Measurements from ENCODE around the gene RNF130. TPM values are rescaled to one million over a fixed set of nuclear protein-coding genes. Genes with fewer than 3 reads are reported as not detected.

The RNF130 gene
- total RNA-seq, 1 experiment from 2014 or later: 31.4 TPM

- no peak overlapping the region for H3K27ac ChIP-seq (ENCODE audit: low read depth, low read length, poor library complexity, severe bottlenecking)
- POLR2A ChIA-PET (ENCODE audit: low non-redundant PET): no interaction called here
Measured at GRCh38 chr5:179974246-179974945, 97.2 kb downstream of the RNF130 start.

DNA sequence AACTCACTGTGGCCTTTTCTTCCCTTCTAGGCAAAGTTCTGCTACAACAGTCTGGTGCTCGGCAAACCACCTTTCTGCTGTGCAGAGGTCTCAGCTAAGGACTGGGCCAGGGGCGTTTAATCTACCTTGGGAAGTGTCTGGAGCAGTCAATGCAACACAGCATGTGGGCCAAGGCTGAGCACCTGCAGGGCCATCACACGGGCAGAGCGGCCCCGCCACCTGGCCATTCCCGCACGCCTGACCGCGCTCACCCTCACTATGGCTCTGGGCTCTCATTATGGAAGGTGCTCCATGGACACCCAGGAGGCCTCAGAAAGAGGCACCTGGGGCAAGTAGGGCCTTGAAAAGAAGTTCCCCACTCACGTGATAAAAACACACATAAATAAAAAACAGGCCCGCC, 98.2 kb downstream of the RNF130 start:
- Histone ChIP-seq H3K27me3 (replicated peaks; ENCODE audit: insufficient read depth, low read depth, low read length, poor library complexity) (no peaks in the 10 kb centered on the region), H3K36me3 (ENCODE audit: insufficient read depth, low read length, poor library complexity, severe bottlenecking) (no peaks in the 10 kb centered on the region), H3K4me3 (ENCODE audit: low read depth, low read length, poor library complexity, severe bottlenecking) (no peak overlapping the region), H3K9me3 (ENCODE audit: low read depth, low read length, poor library complexity, severe bottlenecking) (no peaks in the 10 kb centered on the region), H3K4me1 (ENCODE audit: insufficient read depth, low read length, poor library complexity, severe bottlenecking) (no peaks in the 10 kb centered on the region), H3K27ac (ENCODE audit: low read depth, low read length, poor library complexity, severe bottlenecking) (no peak overlapping the region)
- POLR2A ChIA-PET (ENCODE audit: low non-redundant PET): no interaction called here
- DNase-seq (ENCODE audit: low spot score): no peak
- intact Hi-C loops (cut with micrococcal nuclease; ENCODE audit: unreplicated experiment): no loop called here
- TF ChIP-seq CTCF (conservative IDR thresholded peaks at IDR 0.05; ENCODE audit: low read depth, low read length) (no peak), EZH2 (IDR thresholded peaks at IDR 0.05; ENCODE audit: borderline replicate concordance, low read depth, low read length, poor library complexity, severe bottlenecking) (no peak)
- CTCF ChIA-PET: no interaction called here
- BruUV-seq (replicated peaks): no TSS peak

More at GRCh38 chr5:179974246-179974945, 97.2 kb downstream of the RNF130 start:
- Histone ChIP-seq H3K4me3 (ENCODE audit: low read depth, low read length, poor library complexity, severe bottlenecking) (no peak overlapping the region), H3K9me3 (ENCODE audit: low read depth, low read length, poor library complexity, severe bottlenecking) (no peaks in the 10 kb centered on the region), H3K4me1 (ENCODE audit: insufficient read depth, low read length, poor library complexity, severe bottlenecking) (no peaks in the 10 kb centered on the region), H3K27me3 (replicated peaks; ENCODE audit: insufficient read depth, low read depth, low read length, poor library complexity) (no peaks in the 10 kb centered on the region), H3K36me3 (ENCODE audit: insufficient read depth, low read length, poor library complexity, severe bottlenecking) (no peaks in the 10 kb centered on the region)
- TF ChIP-seq EZH2 (IDR thresholded peaks at IDR 0.05; ENCODE audit: borderline replicate concordance, low read depth, low read length, poor library complexity, severe bottlenecking) (no peak), CTCF (conservative IDR thresholded peaks at IDR 0.05; ENCODE audit: low read depth, low read length) (no peak)
- BruUV-seq (replicated peaks): no TSS peak
- intact Hi-C loops (cut with micrococcal nuclease; ENCODE audit: unreplicated experiment): no loop called here
- CTCF ChIA-PET: interaction anchor here (0.6 kb wide), 1 partner anchor 297 kb away, joined by 12 read pairs; no protein-coding TSS in a partner anchor
- no peak for DNase-seq (ENCODE audit: low spot score)

DNA sequence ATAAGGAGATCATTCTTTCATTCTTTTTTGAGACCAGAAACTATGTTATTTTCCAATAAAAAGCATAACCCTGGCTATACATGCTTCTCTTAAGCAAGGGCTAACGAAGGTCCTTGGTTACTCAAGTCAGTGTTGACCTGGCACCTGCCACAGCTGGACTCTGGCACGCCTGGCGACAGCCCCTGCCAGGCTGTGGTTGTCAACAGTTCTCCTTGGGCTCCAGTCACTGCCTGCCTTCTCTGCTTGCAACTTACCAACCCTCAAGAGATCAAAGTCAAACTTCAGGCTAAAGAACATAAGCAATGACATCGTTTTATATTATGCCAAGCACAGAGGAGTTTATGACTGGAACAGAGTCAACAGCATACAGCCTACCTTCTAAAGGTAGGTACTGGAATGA, 102.4 kb downstream of the RNF130 start:
- BruUV-seq (replicated peaks): no TSS peak
- TF ChIP-seq EZH2 (IDR thresholded peaks at IDR 0.05; ENCODE audit: borderline replicate concordance, low read depth, low read length, poor library complexity, severe bottlenecking) (no peak), CTCF (conservative IDR thresholded peaks at IDR 0.05; ENCODE audit: low read depth, low read length) (no peak)
- Histone ChIP-seq H3K27ac (ENCODE audit: low read depth, low read length, poor library complexity, severe bottlenecking) (no peak overlapping the region), H3K4me1 (ENCODE audit: insufficient read depth, low read length, poor library complexity, severe bottlenecking) (no peaks in the 10 kb centered on the region), H3K9me3 (ENCODE audit: low read depth, low read length, poor library complexity, severe bottlenecking) (no peaks in the 10 kb centered on the region), H3K4me3 (ENCODE audit: low read depth, low read length, poor library complexity, severe bottlenecking) (no peak overlapping the region), H3K27me3 (replicated peaks; ENCODE audit: insufficient read depth, low read depth, low read length, poor library complexity) (no peaks in the 10 kb centered on the region), H3K36me3 (ENCODE audit: insufficient read depth, low read length, poor library complexity, severe bottlenecking) (peaks cover 9% of the 10 kb centered on the region)
- intact Hi-C loops (cut with micrococcal nuclease; ENCODE audit: unreplicated experiment): no loop called here
- DNase-seq (ENCODE audit: low spot score): no peak
- ChIA-PET POLR2A (ENCODE audit: low non-redundant PET) (no interaction called here), CTCF (no interaction called here)

Data from A673 (cell line).